Measurements from ENCODE around the gene APEH.

DNA sequence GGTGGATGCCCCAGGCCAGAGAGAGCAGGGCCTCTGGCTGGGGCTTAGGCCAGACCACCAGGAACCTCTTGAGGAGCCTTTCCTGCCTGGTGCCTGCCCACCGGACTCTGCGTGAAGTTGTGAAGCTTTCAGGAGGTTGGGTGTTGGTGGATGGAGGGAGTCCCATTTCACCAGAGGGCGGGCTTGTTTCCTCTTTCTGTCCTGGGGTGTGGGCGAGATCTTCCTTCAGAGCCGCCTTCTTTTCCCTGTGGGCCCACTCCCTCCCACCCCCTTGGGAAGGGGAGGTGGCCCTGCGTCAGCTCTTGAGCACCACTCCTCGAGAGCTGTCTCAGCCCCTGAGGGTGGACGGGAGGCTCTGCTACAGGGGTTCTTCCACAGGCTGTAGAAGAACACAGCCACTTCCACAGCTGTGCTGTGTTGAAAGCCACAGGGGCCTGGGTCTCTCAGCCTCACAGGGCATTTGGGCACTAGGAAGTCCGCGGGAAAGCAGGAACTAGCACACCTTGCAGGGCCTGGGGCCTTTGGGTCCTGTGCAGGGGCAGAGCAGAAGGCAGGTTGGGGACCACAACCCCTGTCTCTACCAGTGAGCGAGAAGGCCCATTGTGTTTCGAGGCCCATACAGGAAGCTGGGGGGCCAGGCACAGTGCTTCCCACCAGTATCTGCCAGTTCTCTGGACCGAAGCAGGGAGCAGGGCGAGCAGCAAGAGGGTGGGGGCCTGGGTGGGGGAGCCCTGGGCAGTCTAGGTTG, 43.2 kb downstream of the APEH start:
- TF ChIP-seq, protein P1, sequence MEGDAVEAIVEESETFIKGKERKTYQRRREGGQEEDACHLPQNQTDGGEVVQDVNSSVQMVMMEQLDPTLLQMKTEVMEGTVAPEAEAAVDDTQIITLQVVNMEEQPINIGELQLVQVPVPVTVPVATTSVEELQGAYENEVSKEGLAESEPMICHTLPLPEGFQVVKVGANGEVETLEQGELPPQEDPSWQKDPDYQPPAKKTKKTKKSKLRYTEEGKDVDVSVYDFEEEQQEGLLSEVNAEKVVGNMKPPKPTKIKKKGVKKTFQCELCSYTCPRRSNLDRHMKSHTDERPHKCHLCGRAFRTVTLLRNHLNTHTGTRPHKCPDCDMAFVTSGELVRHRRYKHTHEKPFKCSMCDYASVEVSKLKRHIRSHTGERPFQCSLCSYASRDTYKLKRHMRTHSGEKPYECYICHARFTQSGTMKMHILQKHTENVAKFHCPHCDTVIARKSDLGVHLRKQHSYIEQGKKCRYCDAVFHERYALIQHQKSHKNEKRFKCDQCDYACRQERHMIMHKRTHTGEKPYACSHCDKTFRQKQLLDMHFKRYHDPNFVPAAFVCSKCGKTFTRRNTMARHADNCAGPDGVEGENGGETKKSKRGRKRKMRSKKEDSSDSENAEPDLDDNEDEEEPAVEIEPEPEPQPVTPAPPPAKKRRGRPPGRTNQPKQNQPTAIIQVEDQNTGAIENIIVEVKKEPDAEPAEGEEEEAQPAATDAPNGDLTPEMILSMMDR (IDR thresholded peaks at IDR 0.05; ENCODE audit: poor library complexity, severe bottlenecking) = no peak
- no peak for TF ChIP-seq RAD21 (conservative IDR thresholded peaks at IDR 0.05)

Data from neural cell (in vitro differentiated cells).